HG03135 (cell line): ENCODE results near the gene CFAP221.

Experiments
- ATAC-seq: cut with Tn5 transposase; IDR thresholded peaks from one replicate; pipeline ENCODE4 v1.9.1; 2021; ENCODE audit warnings: mild to moderate bottlenecking, moderate library complexity; ENCODE audit not compliant: unreplicated experiment

The CFAP221 gene

DNA sequence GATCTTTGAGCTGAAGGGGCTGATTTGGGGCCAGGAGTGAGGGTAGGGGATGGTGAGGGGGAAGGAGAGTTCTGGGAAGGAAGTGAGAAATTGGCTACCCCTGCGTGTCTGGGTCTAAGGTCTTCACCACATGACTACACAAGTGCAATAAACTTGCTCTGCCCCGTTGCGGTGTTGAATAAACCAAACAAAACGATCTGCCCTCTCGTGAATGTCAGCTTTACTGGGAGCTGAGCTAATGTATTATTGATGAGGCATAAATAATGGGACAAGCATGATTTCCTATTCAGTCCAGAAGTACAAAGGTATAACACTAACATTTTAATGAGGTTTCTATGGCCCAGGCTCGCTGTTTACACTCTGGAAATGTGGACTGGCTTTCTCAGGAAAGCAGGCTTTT is 8.0 kb upstream of the CFAP221 start:
- ATAC-seq, result no peak

DNA sequence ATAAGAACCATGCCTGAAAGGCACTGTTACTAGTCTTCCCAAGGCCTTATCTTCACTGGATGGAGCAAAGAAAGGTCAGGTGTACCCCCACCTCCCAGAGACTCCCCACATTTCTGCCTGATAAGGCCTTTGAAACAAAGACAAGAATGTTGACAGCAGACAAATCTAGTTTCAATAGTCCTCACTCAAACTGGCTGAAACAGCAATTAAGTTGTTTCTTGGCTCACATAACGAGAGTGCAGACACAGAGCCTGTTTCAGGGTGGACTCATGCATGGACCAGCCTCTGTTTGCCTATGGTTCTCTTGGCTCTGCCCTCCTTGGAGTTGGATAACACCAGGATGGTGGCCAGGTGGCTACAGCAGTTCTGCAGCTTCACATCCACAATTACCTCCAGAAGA is 7.5 kb upstream of the CFAP221 start:
- no peak for ATAC-seq

DNA sequence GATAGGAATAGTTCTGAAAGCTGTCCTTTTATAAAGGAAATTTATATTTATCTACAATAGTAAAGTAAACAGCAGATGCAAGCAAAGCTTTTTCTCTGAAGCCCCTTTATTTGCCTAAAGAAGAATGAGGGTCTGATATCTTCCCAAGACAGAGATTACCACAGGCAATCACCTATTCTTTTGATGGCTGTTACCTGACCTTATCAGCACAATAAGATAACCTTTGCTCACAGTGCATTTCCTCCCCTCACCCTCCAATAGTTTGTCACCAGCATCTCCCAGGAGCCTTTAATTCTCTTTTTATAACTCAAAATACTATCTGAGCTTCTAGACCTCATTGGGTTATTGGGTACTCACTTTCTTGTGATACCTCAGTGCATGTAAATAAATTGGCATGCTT is 6.5 kb upstream of the CFAP221 start:
- ATAC-seq, result no peak

DNA sequence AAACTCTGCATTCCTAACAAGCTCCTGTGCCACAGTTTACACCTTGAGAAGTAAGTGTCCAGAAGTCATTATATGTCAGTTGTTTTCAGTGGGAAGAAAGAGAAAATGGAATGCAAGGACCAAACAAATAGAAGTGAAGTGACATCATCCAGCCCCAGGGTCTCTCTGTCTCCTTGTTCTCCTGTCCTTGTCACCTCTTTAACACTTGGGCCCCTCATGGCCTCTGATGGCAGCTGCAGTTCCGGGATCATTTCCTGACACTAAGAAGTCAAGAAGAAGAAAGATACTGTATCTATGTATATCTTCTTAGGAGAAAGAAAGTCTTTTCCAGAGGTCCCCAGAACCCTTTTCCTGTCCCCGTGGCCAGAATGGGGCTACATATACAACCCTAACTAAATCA is 2.8 kb upstream of the CFAP221 start:
- no peak for ATAC-seq

DNA sequence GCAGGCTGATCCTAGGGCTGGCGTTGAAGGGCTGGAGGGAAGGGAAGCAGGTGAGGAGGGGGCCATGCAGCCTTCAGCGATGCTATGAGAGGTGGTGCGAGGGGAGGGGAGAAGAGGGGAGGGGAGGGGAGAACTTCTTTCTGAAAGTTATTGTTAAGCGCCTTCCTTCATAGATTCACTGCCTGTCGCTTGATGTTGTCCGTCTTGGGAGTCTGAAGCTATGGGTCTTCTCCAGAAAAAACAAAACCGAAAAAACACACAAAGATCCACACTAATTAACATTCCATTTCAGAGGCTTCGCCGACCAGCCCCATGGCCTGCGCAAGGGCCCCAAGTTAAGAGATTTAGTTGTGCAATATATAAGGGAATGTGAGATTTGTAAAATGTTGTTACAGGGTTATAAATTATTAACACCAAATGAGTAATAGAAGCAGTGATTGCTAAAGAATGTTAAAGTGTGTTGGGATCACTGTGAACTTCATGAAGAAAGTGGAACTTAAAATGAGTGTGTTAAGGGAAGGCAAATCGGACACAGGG is 758 bp downstream of the CFAP221 start:
- ATAC-seq, result no peak

DNA sequence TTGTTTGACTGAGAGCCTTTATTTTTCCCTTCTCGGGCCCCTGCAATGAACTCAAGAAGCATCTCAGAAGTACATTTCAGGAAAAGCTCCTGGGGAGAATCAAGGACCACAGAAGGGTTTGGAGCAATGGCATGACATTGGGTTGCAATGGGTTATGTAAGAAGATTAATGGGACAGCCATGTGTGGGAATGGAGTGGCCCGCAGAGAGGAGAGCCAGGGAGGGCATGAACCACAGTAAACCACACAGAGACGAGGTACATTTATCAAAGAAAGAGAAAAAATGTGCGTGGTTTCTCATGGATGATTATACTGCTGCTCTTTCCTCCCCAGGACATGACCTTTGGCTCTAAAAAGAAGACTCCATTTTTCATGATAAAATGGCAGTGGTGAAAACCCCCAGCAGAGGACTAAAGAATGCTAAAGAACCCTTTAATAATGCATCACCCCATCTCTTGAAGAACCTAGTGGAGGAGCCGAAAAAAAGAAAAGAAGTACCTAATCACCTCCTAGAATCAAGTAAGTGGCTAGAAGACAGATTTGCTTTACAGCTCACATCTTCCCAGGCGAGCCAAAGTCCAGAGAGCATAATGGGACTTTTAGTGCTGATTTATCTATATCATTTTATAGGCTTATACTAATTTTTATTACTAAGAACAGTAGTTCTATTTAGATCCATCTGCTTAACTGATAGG is 1.7 kb downstream of the CFAP221 start:
- ATAC-seq, result no peak

DNA sequence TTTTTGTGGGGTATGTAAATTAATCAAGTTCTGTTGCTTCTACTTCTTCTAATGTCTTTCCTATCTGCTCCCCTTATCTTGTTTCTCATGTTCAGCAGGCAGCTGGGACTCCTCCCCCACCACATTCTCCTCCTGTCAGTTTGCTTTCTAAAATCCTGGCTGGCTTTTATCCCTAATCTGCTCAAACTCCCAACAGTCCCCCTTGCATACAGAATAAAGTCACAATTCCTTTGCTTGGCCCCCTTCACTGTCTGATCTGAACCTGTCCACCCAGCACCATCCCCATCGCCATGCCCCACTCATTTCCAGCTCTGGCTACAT is 2.2 kb downstream of the CFAP221 start:
- no peak for ATAC-seq

DNA sequence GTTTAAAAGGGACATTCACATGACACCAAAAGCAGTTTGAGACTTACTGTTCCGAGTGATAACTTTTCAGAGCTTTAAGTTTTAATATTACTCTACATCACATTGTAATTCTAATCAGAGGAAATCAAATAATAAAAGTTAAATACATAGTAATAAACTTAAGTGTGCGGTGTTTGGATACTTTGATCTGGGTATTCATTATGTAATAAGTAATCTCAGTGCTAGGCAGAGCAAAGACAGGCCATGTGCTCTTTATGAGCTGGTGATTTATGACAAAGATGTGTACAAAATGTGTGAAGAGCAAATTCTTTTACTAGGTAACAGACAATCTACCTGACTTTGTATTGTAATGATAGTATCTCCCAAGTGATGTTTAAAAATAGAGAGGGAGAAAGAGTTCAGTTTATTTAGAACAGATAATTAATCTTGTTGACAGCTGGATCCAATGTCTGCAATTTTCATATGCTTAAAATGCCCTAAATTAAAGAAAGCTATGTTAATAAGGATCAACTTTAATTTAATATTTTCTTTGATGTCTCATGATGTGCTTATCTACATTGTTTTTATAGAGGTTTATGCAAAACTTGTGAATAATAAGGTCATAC is 4.4 kb downstream of the CFAP221 start:
- no peak for ATAC-seq

DNA sequence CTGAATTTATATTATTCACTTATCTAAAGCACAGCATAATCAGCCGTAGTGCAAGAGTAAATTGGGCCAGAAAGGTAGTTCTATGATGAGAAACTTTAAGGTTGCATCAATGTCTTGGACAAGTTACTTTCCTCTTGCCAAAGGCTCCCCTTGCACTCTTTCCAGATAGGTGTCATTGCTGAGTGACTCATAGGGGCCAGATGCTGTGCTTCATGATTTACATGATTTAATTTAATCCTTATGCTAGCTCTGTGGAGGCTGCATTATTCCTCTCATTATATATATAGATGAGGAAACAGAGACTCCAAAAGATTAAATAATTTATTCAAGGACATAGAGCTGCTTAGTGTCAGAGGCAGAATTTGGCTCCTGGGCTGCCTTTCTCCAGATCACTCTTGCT is 5.0 kb downstream of the CFAP221 start:
- no peak for ATAC-seq

DNA sequence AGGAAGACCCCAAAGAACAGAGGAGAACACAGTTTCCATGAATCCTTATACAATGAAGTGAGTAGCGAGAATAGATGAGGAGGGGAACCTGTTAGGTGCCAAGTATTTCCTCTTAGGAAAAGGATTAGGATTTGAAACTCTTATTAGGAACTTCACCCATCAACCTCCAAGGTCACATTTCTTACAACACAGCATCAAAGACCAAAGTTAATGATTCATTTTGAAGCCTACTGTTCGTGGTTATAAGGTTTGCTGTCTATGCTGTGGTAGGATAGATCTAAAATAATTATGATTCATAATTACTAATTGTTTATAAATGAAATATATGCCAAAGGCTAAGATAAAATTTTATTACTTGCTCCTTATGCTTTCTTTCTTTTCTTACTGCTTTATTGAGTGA is 6.1 kb downstream of the CFAP221 start:
- no peak for ATAC-seq

DNA sequence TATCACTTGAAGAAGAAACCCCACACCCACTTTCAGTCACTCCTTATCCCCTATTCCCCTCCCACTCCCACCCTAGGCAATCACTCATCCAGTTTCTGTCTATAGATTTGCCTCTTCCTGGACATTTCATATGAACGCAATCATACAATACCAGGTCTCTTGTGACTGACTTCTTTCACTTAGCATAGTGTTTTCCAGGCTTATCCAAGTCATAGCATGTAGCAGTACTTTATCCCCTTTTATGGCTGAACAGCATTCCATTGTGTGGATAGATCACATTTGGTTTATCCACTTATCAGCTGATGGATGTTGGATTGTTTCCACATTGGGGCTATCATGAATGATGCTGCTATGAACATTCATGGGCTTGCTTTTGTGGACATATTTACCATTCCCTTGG is 6.6 kb downstream of the CFAP221 start:
- no peak for ATAC-seq

DNA sequence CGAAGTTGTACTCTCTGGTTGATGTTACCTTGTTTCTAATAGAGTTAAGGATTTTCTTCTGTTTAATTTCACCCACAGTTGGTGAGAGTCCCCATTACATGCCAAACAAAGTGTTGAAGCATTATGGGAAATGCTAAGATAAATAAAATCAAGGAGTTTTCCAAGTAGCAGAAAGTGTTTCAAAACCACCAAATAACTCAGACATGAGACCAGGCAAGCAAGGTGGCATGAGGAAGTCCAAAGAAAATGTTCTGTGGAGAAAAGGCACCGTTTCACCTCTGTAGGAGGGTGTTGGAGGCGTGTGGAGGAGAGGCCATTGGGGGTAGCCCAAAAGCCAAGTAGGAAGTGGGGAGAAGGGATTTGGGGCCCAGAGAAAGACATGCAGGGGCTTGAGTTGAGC is 8.7 kb downstream of the CFAP221 start:
- no peak for ATAC-seq

DNA sequence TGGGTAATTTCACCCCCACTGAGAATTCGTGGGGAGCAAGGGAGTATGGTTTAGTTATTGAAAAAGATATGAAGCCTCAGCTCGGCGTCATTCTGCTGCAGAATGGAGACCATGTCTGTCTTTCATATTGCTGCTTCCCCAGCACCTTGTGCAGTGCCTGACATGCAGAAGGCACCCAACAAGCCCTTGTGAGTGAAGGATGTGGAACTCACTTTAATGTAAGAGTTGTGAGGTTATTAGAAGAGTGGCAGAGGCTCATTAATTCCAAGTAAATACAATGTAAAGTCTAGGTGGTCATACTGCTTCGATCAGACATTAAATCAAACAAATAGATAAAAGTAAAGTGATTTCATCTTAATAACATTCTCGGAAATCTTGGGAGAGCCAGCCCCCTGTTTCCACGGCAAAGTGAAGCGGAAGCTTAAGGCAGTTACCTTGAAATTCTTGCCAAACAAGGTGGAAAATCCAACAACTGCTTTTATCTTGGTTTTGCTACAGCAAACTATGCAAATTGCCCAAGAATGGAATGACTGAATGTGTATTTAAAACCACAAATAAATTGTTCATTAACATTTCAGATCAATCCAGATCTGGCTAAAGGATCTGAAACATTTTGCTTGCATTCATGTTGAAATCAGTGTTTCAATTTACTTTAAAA is 9.6 kb downstream of the CFAP221 start:
- no peak for ATAC-seq

DNA sequence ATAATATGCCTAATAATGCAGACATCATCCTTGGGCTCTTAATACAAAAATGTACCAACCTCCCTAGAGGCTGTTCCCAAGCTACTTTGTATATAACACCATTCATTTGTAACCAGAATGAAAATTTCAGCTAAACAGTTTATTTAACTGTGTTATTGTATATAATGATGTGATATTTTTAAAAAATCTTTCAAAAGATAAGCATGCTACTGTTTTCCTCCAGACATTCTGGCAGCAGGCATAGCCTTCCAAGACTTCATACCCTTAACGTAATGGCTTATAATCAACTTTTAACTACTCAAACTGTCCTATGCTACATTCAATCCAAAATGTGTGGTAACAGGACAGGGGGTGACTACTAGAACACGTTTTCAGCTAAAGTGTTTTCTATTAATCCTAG is 21.2 kb downstream of the CFAP221 start:
- ATAC-seq, result no peak

DNA sequence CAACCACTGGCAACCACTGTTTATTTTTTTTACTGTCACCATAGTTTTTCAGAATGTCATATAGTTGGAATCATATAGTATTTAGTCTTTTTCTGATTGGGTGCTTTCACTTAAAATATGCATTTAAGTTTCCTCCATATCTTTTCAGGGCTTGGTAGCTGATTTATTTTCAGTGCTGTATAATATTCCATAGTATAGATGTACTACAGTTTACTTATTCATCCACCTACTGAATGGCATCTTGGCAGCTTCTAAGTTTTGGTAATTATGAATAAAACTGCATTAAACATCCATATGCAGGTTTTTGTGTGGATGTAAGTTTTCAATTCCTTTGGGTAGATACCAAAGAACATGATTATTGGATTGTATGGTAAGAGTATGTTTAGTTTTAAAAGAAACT is 23.0 kb downstream of the CFAP221 start:
- no peak for ATAC-seq

DNA sequence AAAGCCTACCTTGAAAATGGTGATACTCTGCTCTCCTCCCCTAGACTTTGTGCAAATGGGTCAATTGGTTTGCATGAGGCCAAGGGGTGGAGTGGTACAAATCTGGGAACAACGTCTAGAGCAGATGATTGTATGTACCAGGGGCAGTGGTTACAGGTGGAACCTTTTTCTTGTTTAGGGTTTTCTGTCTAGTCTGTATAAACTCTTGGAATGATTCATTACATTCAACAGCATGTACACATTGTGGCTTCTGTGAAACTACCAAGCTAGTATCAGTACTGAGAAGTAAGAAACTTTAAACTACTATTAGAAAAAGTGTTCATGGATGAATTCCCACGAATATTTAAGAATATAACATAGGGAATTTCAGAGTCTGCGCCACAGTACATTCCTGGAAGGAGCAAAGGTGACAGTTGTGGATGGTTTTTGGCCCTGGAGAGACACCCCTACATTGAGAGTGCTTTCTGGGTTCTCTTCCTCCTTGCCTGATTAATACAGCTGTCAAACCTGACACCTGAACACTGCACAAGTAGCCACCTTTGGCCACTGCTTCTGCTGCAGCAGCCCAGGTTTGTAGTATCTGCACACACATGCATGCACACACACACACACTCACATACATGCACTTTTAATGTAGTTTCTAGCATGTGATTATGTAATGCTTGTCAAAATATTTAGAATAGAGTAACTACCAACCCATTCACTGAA is 30.0 kb downstream of the CFAP221 start:
- peak; percentile 99 for ATAC-seq

DNA sequence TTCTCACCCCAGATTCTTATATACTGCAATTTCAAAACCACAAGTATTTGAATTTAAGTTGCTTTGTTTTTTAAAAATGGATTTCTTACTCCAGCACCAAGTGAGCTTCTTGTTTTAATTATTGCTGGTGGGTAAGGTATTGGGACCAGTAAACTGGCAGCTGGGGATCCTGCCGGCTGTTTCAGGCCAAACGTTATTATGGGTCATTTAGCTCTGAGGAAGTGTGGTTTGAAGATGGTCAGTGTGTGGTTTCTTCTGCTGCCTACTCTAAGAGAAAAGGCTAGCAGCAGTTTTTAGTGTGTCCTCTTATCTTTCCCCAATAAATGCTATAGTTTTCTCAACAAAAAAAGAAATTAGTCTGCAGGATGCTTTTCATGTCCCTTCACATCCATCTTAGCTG is 30.6 kb downstream of the CFAP221 start:
- no peak for ATAC-seq

DNA sequence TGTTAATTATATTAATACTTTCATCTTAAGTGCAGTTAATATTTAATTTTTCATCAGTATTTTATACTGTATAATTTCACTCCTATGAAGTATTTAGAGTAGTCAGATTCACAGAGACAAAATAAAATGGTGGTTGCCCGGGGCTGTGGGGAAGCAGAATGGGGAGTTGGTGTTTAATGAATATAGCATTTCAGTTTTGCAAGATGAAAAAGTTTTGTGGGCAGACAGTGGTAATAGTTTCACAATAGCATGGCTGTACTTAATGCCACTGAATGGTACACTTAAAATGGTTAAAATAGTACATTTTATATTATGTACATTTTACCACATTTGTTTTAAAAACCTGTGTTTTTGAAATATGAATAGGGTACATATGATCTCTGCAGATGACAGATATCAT is 31.2 kb downstream of the CFAP221 start:
- ATAC-seq, result no peak

DNA sequence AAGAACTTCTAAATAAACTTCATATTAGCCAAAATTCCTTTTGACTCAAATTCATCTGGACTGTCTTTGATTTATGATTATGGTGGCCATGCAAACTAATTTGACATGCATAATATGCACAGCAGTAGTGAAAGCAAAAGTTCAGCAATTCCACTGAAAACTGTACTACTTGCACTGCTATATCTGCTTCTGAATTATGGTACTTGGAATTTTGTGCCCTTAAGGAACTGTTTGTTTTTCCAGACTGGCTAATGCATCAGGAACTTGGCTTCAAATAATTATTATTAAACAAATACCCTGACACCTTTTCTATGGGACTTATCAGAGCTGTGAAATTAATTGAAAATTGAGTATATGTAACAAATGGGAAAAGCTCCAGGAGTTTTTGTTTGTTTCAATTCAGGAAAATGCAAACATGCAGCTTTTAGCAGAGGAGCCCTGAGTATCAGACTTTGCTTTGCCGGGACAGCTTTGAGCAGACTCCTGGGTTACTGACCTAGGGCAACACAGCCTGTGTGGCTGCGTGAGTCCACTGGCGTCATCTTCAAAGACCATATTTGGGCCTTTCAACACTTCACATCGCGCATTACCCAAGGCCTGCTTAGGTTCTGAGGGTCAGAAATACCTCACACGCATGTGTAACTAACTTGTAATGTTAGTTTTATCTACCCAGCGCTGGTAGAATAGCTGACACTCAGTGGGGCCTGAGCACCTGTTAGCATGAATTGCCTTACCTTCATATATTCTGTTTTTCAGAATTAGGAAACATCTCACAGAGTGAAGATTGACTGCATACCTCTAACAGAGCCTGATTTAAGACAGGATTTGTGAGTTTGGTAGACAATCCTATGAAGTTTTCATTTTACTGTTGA is 35.4 kb downstream of the CFAP221 start:
- no peak for ATAC-seq

DNA sequence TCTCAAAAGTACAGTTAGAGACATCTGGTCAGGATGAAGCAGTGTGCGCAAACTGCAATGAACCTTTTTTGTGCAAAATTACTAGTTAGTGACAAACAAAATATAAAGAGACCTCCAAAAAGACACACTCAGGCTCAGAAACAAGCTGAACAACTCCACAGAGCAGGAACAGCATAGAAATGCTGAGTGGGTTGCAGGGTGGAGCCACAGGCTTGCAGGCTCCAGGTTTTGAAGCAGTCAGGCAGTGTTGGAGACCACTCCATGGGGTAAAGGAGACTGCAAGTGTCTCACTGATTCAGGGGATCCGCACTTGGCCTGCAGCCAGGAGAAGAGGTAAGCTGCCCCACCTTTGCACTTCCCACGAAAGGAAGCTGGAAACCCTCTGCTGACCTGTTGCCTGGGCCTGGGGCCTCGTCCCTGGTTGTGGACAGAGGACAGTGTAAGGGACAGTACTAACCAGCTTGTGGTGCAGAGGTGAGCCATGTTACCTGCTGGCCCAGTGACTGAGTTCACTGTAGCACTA is 36.4 kb downstream of the CFAP221 start:
- ATAC-seq, result no peak

DNA sequence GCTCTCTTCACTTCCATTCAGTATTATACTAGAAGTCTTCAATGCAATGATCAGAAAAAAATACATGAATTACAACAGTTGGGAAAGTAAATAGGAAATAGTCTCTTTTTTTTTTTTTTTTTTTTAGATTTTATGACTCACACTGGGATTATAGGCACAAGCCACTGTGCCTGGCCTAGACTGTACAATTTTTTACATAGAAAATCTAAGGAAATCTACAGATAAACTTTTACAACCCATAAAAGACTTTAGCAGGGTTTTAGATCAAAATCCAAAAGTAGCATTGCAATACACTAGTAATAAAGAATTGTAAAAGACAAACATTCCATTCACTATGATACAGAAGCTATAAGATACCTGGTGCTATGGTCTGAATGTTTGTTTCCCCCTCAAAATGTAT is 39.0 kb downstream of the CFAP221 start:
- no peak for ATAC-seq
